Stimulated activated CD4-positive, alpha-beta T cell treated with anti-CD3 and anti-CD28 coated beads, TNF-alpha, amount 100 ng/mL, for 1 hour (primary cell): ENCODE data around the gene UBL4A.
A peak's percentile ranks its signal among the peaks of the same experiment; 100 is the strongest.

Source experiments
- DNase-seq, 3 donors: peaks; one replicate each; pipeline ENCODE4 v3.0.0-alpha.2; 2020; ENCODE audit warnings: low read depth in 3 of 3, low spot score in 1 of 3

UBL4A gene

GRCh38 chrX:154464806-154465365, 21.5 kb downstream of the UBL4A start:
- DNase-seq = no peak

GRCh38 chrX:154463611-154464220, 22.7 kb downstream of the UBL4A start:
- no peak for DNase-seq

- no peak for DNase-seq
These were observed 24.0 kb downstream of the UBL4A start for GRCh38 chrX:154462396-154462795.

GRCh38 chrX:154460326-154460725, 26.1 kb downstream of the UBL4A start:
- no peak for DNase-seq

- DNase-seq = no peak
These were observed 26.6 kb downstream of the UBL4A start for GRCh38 chrX:154459832-154460231.

GRCh38 chrX:154458954-154459778, 27.2 kb downstream of the UBL4A start:
- no peak for DNase-seq

GRCh38 chrX:154458116-154458953, 28.1 kb downstream of the UBL4A start, which contains the start of gene PLXNA3:
TSS of gene PLXNA3 (plus strand) at chrX:154458281. CDS start at chrX:154460184, 1,903 bp downstream.
- peak in 2 of 3 donors; percentile 55 to 56 for DNase-seq

- DNase-seq = peak in 1 of 3 donors; percentile 20
These were observed 28.8 kb downstream of the UBL4A start for GRCh38 chrX:154457491-154458115.

- no peak for DNase-seq
These were observed 33.6 kb downstream of the UBL4A start for GRCh38 chrX:154452823-154453222.

GRCh38 chrX:154450312-154450711, 36.1 kb downstream of the UBL4A start:
- no peak for DNase-seq

GRCh38 chrX:154449618-154450017, 36.8 kb downstream of the UBL4A start:
- no peak for DNase-seq

GRCh38 chrX:154448484-154448883, 37.9 kb downstream of the UBL4A start:
- no peak for DNase-seq

GRCh38 chrX:154446430-154446829, 40.0 kb downstream of the UBL4A start:
- no peak for DNase-seq

- DNase-seq = no peak
These were observed 40.6 kb downstream of the UBL4A start for GRCh38 chrX:154445776-154446175.

GRCh38 chrX:154444755-154445246, 41.6 kb downstream of the UBL4A start:
- DNase-seq = no peak

- DNase-seq = peak; percentile 13 to 54 (median 32)
These were observed 42.2 kb downstream of the UBL4A start, which contains the start of gene FAM50A for GRCh38 chrX:154443992-154444754. TSS of gene FAM50A (plus strand) at chrX:154444141. CDS start at chrX:154444236, 95 bp downstream.

- no peak for DNase-seq
These were observed 42.9 kb downstream of the UBL4A start for GRCh38 chrX:154443479-154443910.

GRCh38 chrX:154441984-154442707, 44.3 kb downstream of the UBL4A start:
- DNase-seq = no peak

- DNase-seq = no peak
These were observed 44.9 kb downstream of the UBL4A start for GRCh38 chrX:154441564-154441963.
